ENCODE results near the gene POLR1A.
A peak's percentile ranks its signal among the peaks of the same experiment; 100 is the strongest.

POLR1A gene

GRCh38 chr2:86097114-86097896, 8.4 kb downstream of the POLR1A start:
- TF ChIP-seq CTCF (IDR thresholded peaks at IDR 0.05; ENCODE audit: low read depth, low read length): no peak
- no peak for DNase-seq (ENCODE audit: extremely low read depth, low read depth)

DNA sequence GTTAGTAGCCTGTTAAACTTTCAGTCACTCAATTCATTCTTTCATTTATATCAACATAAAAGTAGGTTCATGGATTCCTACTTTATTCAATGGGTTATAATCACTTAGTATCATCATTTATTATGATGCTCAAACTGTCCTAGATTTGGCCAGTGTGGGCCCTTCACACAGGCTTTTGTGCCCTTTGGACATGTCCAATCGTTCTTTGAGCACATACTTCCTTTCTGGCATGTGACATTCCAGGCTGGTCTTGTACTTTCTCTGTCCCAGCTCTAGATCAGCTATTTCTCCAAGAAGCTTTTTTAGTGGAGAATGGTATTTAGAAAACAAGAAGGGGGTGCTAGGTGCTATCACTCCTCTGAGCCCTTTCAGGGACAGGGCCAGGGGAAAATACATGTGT, 11.5 kb downstream of the POLR1A start:
- TF ChIP-seq CTCF (IDR thresholded peaks at IDR 0.05; ENCODE audit: low read depth, low read length): no peak
- DNase-seq (ENCODE audit: extremely low read depth, low read depth): no peak

DNA sequence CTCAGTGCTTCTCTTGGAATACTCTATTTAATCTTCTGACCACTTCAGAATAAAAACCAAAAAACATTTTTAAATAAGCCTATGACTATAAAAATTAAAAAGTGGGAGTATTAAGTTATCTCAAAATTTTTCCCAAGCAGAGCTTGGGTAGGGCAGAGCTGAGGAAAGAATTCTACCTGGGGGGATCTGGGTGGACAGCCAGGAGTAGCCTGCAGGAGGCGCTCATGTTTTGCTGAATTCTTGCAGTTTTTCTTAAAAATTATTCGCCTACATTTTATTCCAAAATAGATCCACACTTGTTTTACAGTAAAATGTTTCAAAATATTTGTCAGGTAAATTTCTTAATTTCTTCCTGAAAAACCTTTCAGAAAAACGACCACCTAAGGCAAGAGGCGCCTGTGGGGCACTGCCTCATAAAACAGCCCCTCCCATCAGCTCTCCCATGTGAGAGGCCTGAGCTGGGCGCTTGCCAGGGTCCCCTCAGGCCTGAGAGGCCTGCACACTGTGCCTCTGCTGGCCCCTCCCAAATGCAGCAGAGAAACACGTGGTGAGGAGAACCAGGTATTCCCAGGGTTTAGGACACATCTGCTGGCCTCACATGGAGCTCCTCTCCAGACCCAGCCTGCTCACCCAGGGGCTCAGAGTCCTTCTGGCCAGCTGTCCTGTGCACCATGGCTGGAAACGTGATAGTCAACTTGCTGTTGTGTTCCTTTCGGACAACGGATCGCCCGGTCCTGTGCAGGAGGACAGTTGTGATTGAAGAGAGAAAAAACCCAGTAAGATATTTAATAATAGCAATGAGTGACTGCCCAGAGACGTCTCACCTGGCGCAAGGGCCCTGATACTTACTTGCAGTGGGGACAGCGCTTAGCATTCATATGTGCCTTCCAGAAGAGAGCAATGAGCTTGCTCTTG, 17.5 kb downstream of the POLR1A start:
- TF ChIP-seq CTCF (IDR thresholded peaks at IDR 0.05; ENCODE audit: low read depth, low read length): peak; percentile 29
- no peak for DNase-seq (ENCODE audit: extremely low read depth, low read depth)

- TF ChIP-seq CTCF (IDR thresholded peaks at IDR 0.05; ENCODE audit: low read depth, low read length): no peak
- DNase-seq (ENCODE audit: extremely low read depth, low read depth): no peak
These were observed 22.9 kb downstream of the POLR1A start for GRCh38 chr2:86082756-86083155.

DNA sequence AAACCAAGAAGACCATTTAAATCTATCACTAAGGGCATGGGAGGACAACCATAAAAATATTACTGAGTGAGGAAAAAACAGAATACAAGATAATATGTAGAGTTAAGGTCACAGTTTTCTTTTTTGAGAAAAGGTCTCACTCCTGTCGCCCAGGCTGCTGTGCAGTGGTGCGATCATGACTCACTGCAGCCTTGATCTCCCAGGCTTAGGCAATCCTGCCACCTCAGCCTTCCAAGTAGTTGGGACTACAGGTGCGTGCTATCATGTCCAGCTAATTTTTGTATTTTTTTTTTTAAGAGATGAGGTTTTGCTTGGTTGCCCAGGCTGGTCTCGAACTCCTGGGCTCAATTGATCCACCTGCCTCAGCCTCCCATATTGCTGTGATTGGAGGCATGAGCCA, 24.0 kb downstream of the POLR1A start:
- TF ChIP-seq CTCF (IDR thresholded peaks at IDR 0.05; ENCODE audit: low read depth, low read length): no peak

GRCh38 chr2:86079981-86080911, 25.4 kb downstream of the POLR1A start:
- DNase-seq (ENCODE audit: extremely low read depth, low read depth): no peak
- TF ChIP-seq CTCF (IDR thresholded peaks at IDR 0.05; ENCODE audit: low read depth, low read length): peak; percentile 94

More for the DNA sequence above, 24.0 kb downstream of the POLR1A start:
- DNase-seq (ENCODE audit: extremely low read depth, low read depth): no peak

Data from AG09319 (cell line).